Naive thymus-derived CD8-positive, alpha-beta T cell (primary cell): ENCODE data around the gene SPRY4. TPM values are rescaled to one million over a fixed set of nuclear protein-coding genes. Genes with fewer than 3 reads are reported as not detected.
A peak's percentile ranks its signal among the peaks of the same experiment; 100 is the strongest.
"Not testable (repeated sequence)": the region's sequence is repeated elsewhere in the genome, so short reads cannot be mapped to it uniquely, and the experiment has no call there.

Experiments
- ATAC-seq, 2 donors: fragments of 150-1000 bp; cut with Tn5 transposase in 1 of 2; sonication (Bioruptor Pico), chemical (Tn5 transposase) in 1 of 2; 1 replicate in 1 of 2; 2 replicates in 1 of 2; pipeline ENCODE4 v1.10.0; 2021; ENCODE audit warnings: mild to moderate bottlenecking in 2 of 2, moderate library complexity in 2 of 2
- POLR2A ChIA-PET: fragments of 350-600 bp; sonication (Branson Sonifier 250); formaldehyde crosslinking; loops from one replicate; lab custom pipeline; 2021; ENCODE audit warnings: antibody characterized with exemption; lab: Charles Lee
- DNase-seq, 10 donors: peaks; one replicate each; pipeline versions ENCODE4 v3.0.0 to v3.0.0-alpha.2; 2020 to 2022
- H3K27ac Mint-ChIP-seq, 10 donors: one replicate each; pipeline ENCODE4 v1.8.0; 2020 to 2022; ENCODE audit warnings: mild to moderate bottlenecking in 10 of 10, mixed read lengths in 10 of 10, moderate library complexity in 4 of 10, inconsistent platforms in 1 of 10
- H3K27me3 Mint-ChIP-seq, 5 donors: one replicate each; pipeline ENCODE4 v1.8.0; 2021 to 2022; ENCODE audit warnings: mixed read lengths in 5 of 5
- H3K36me3 Mint-ChIP-seq, 3 donors: one replicate each; pipeline ENCODE4 v1.8.0; 2020 to 2022; ENCODE audit warnings: mixed read lengths in 3 of 3, mild to moderate bottlenecking in 2 of 3, inconsistent platforms in 1 of 3
- H3K4me1 Mint-ChIP-seq, 4 donors: one replicate each; pipeline ENCODE4 v1.8.0; 2021 to 2022; ENCODE audit warnings: mixed read lengths in 4 of 4
- H3K4me3 Mint-ChIP-seq, 10 donors: one replicate each; pipeline ENCODE4 v1.8.0; 2020 to 2022; ENCODE audit warnings: mild to moderate bottlenecking in 10 of 10, mixed read lengths in 10 of 10, moderate library complexity in 6 of 10, inconsistent platforms in 1 of 10
- H3K9me3 Mint-ChIP-seq, 9 donors: one replicate each; pipeline ENCODE4 v1.8.0; 2020 to 2022; ENCODE audit warnings: mixed read lengths in 9 of 9, mild to moderate bottlenecking in 3 of 9, inconsistent platforms in 1 of 9, moderate library complexity in 1 of 9
- polyA plus RNA-seq, 3 donors: library from polyadenylated mRNA; unstranded; fragments of 300-500 nt; fragmentation: Illumina TruSeq; gene quantifications; one replicate each; pipeline ENCODE4 v1.2.3, GENCODE V29; 2021
- total RNA-seq, 8 experiments: library from RNA in 2 of 8; stranded (reverse) in 2 of 8; gene quantifications; one replicate each; pipeline ENCODE4 v1.2.3 and lab custom pipeline; 2021 to 2026

The SPRY4 gene
- total and polyA plus RNA-seq, 5 experiments from 2014 or later = not detected

DNA sequence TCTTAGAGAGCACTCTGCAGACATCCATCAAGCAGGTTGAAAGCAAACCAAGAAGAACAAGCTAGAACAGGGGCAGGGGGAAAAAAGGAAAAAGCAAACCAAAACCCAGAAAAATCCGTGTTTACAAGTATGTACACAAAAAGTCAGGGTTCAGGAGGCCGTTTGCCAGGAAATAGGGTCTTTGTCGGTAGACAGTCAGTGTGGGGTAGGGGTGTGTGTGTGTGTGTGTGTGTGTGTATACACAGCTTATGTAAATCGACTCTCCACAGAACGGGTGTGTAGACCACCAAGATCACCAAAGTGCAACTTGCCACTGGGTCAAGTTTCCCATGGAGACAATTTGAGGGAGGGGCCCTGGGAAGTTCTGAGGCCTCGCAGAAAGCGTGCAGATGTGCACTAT is 13.1 kb downstream of the SPRY4 start:
- Mint-ChIP-seq H3K36me3 (no peaks in the 10 kb centered on the region), H3K4me3 (no peak overlapping the region), H3K27me3 (peaks cover 0 to 17% (median 3%) of the 10 kb centered on the region in 5 donors), H3K4me1 (peaks cover 3 to 26% (median 15%) of the 10 kb centered on the region in 4 donors), H3K27ac (peak overlapping the region in 2 of 10 donors; percentile 29 to 40), H3K9me3 (no peaks in the 10 kb centered on the region)
- no peak for DNase-seq
- no peak for ATAC-seq
- POLR2A ChIA-PET = no interaction called here

DNA sequence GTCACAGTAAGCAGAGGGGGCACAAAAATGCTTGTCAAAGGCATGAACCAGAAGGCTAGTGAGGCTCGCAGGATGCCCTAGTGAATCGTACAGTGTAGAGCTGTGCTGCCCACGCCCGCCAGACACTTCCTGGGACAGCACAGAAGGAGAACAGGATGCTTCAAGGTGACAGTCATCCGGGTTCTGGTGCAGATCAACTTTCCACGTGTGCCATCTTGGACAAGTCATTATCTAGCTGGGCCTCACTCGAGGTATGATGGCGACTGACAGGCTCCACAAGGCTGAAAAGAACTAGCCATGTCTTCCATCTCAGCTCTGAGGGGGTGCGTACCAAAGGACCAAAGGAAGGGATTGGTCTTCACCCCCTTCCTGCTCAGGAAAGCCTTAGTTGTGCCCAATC is 14.0 kb downstream of the SPRY4 start:
- Mint-ChIP-seq H3K36me3 (no peaks in the 10 kb centered on the region), H3K27ac (no peak overlapping the region), H3K9me3 (no peaks in the 10 kb centered on the region), H3K27me3 (peaks cover 0 to 17% (median 2%) of the 10 kb centered on the region in 5 donors), H3K4me3 (no peak overlapping the region), H3K4me1 (peaks cover 3 to 17% (median 6%) of the 10 kb centered on the region in 4 donors)
- no peak for ATAC-seq
- no peak for DNase-seq
- POLR2A ChIA-PET = no interaction called here

DNA sequence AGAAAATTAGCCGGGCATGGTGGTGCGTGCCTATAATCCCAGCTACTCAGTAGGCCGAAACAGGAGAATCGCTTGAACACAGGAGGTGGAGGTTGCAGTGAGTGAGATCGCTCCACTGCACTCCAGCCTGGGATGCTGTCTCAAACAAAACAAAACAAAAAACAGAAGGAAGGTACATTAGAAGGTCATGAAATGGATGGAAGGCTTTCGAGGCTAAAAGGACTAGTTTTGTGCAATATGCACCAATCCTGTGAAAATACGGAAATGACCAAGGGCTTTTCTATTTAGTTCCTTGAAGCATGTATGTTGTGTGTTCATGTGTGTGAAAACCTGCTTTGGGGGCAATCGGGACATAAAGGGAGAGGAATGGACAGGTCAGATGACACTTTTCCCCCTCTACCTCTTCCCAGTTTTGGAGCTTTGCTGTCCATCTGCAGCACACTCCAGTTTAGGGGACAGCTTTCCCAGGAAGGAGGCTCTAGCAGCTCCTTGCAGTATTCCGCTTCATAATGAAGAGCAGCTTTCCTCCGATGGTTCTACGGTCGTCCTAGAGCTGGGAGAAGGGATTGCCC is 15.0 kb downstream of the SPRY4 start:
- no peak for DNase-seq
- Mint-ChIP-seq H3K27ac (no peak overlapping the region), H3K4me3 (no peak overlapping the region), H3K27me3 (peaks cover 0 to 17% (median 3%) of the 10 kb centered on the region in 5 donors), H3K9me3 (no peaks in the 10 kb centered on the region), H3K36me3 (no peaks in the 10 kb centered on the region), H3K4me1 (peaks cover 0 to 9% (median 2%) of the 10 kb centered on the region in 4 donors)
- no peak for ATAC-seq
- POLR2A ChIA-PET = interaction anchor here (0.9 kb wide), 1 partner anchor 13 kb away, joined by 3 read pairs; no protein-coding TSS in a partner anchor

- ATAC-seq (no peak), DNase-seq (no peak)
- POLR2A ChIA-PET = no interaction called here
- Mint-ChIP-seq H3K36me3 (no peaks in the 10 kb centered on the region), H3K27ac (no peak overlapping the region), H3K4me3 (no peak overlapping the region), H3K27me3 (peaks cover 0 to 6% (median 0%) of the 10 kb centered on the region in 5 donors), H3K9me3 (no peaks in the 10 kb centered on the region), H3K4me1 (peaks cover 0 to 2% (median under 1%) of the 10 kb centered on the region in 4 donors)
Measured at GRCh38 chr5:142308358-142308757, 16.5 kb downstream of the SPRY4 start.

DNA sequence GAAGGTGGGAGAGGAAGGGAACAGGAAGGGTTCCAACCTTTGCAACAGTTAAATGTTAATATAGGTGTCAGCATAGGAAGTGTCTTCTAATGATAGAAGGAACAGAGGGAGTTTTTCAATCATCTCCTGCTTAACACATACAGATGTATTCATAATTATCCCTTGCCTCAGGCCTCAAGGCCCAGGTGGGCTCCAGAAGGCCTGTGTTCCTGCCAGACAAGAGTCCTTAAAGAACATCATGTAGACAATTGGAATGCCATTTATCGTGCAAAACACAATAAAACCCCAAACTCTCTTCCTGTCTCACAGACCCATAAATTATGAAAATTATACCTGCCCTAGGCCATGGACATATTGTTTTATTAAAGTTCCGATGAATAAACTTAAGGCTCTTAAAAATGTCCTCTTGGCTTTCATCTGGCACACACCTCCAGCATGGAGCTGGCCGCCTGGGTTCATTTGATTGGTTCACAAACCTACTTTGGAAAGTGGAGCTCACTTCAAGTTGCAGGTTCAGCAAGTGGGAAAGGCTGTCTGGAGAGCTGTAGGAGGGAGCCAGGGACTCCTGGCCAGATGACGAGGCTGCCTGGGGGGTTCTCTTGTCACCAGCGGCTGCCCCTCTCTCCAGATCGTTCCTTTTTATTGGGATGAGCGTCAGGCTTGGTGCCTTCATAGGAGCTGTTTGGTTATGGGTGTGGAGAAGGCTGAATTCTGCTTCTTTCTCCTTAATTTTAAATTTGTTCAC is 17.5 kb downstream of the SPRY4 start:
- Mint-ChIP-seq H3K4me3 (no peak overlapping the region), H3K36me3 (no peaks in the 10 kb centered on the region), H3K27ac (no peak overlapping the region), H3K4me1 (peaks cover 0 to 2% (median 0%) of the 10 kb centered on the region in 4 donors), H3K9me3 (no peaks in the 10 kb centered on the region), H3K27me3 (peaks cover 0 to 3% (median 0%) of the 10 kb centered on the region in 5 donors)
- POLR2A ChIA-PET = no interaction called here
- no peak for ATAC-seq
- no peak for DNase-seq

DNA sequence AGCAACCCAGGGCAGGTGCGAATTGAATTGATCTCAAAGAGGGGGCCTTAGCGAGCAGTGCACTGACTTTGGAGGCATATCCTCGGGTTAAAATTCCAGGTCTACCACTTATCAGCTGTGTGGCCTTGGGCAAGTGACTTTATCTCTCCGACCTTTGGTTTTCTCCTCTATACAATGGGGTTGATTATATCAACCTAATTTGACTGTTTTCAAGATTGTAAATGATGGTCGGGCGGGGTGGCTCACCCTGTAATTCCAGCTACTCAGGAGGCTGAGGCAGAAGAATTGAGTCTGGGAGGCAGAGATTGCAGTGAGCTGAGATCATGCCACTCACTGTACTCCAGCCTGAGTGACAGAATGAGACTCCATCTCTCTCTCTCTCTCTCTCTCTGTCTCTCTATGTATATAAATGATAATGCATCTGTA is 18.7 kb downstream of the SPRY4 start:
- no peak for DNase-seq
- ATAC-seq = no peak
- POLR2A ChIA-PET = no interaction called here
- Mint-ChIP-seq H3K27ac (no peak overlapping the region), H3K27me3 (peaks cover 0 to 3% (median 0%) of the 10 kb centered on the region in 5 donors), H3K4me1 (peaks cover 0 to 7% (median 6%) of the 10 kb centered on the region in 4 donors), H3K9me3 (no peaks in the 10 kb centered on the region), H3K36me3 (no peaks in the 10 kb centered on the region), H3K4me3 (no peak overlapping the region)

DNA sequence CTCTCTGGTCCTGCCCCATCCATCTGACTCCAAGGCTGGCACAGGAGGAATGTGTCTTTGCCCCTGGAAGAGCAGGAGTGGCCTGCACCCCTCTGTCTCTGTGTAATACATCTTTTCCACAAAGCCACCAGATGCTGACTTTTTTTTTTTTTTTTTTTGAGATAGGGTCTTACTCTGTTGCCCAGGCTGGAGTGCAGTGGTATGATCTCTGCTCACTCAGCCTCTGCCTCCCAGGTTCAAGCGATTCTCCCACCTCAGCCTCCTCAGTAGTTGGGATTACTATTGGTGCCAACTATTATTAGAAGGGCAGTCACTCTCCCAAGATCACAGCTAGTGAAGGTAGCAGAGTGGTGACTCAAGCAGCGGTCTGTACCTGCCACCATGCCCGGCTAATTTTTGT is 19.6 kb downstream of the SPRY4 start:
- H3K9me3 Mint-ChIP-seq = no peaks in the 10 kb centered on the region
- POLR2A ChIA-PET = interaction anchor here (0.5 kb wide), 1 partner anchor 390 kb away, joined by 3 read pairs; no protein-coding TSS in a partner anchor
- no peaks in the 10 kb centered on the region for H3K36me3 Mint-ChIP-seq
- no peak overlapping the region for H3K4me3 Mint-ChIP-seq
- no peak for DNase-seq
- H3K27ac Mint-ChIP-seq = no peak overlapping the region
- no peak for ATAC-seq
- peaks cover 0 to 7% (median 6%) of the 10 kb centered on the region in 4 donors for H3K4me1 Mint-ChIP-seq
- peaks cover 0 to 3% (median 0%) of the 10 kb centered on the region in 5 donors for H3K27me3 Mint-ChIP-seq

DNA sequence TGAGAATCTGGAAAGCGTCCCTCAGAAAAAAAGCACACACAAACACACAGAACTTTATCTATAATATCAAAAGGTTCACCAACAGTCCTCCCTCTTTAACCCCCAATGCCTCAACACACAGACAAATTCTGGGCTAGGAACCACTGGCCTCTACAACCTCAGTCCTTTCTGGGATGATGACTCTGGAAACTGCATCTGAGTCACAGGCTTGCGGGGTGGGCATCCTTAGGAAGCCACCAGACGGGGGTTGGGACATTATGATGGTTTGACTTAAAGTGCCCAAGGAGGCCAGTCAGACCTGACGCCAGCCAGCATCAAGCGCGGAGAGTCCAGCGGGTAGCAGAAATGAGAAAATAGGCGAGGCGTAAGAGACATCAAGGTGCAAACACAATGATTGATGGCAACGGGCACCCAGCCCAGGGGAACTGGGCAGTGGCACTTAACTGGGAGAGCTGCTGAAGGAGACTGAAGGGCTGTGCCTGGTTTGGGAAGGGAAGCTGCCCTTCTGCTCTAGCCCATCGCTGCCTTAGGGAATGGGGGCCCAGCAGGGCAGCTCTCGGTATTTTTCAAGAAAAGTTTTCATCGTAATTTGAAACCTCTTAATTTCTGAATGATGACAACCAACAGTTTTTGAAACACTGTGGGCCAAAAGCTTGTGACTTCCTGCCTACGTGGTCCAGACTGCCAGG is 20.7 kb downstream of the SPRY4 start:
- POLR2A ChIA-PET = no interaction called here
- Mint-ChIP-seq H3K4me1 (peaks cover 0 to 7% (median 6%) of the 10 kb centered on the region in 4 donors), H3K27me3 (peaks cover 0 to 3% (median 0%) of the 10 kb centered on the region in 5 donors), H3K36me3 (no peaks in the 10 kb centered on the region), H3K4me3 (no peak overlapping the region), H3K9me3 (no peaks in the 10 kb centered on the region), H3K27ac (no peak overlapping the region)
- no peak for DNase-seq
- no peak for ATAC-seq

- no peak overlapping the region for H3K27ac Mint-ChIP-seq
- POLR2A ChIA-PET = no interaction called here
Measured at GRCh38 chr5:142303565-142303964, 21.3 kb downstream of the SPRY4 start.

DNA sequence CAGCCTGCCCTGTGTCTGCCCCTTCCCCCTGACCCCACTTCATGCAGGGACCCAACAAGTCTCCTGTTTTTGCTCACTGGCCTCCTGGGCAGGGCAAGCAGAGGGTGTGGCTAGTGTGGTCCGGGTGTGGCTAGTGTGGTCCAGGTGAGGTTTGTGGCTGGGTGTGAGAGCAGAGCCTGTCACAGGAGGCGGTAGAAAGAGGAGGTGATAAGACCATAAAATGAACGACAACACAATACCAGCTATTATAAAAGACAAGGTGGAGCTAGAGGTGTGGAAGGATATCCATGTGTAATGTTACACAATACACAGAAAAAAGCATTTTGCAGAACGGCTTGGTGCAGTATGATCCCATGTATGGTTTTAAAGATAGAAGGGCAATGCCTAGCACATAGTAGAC is 23.3 kb downstream of the SPRY4 start:
- Mint-ChIP-seq H3K36me3 (no peaks in the 10 kb centered on the region), H3K27me3 (peaks cover 0 to 5% (median 1%) of the 10 kb centered on the region in 5 donors), H3K9me3 (no peaks in the 10 kb centered on the region), H3K27ac (no peak overlapping the region), H3K4me3 (no peak overlapping the region), H3K4me1 (peaks cover 0 to 7% (median 6%) of the 10 kb centered on the region in 4 donors)
- no peak for ATAC-seq
- DNase-seq = no peak
- POLR2A ChIA-PET = no interaction called here

More at GRCh38 chr5:142303565-142303964, 21.3 kb downstream of the SPRY4 start:
- H3K9me3 Mint-ChIP-seq = no peaks in the 10 kb centered on the region
- H3K4me3 Mint-ChIP-seq = no peak overlapping the region
- DNase-seq = no peak
- peaks cover 0 to 3% (median 0%) of the 10 kb centered on the region in 5 donors for H3K27me3 Mint-ChIP-seq
- no peaks in the 10 kb centered on the region for H3K36me3 Mint-ChIP-seq
- ATAC-seq = no peak
- H3K4me1 Mint-ChIP-seq = peaks cover 0 to 7% (median 6%) of the 10 kb centered on the region in 4 donors

DNA sequence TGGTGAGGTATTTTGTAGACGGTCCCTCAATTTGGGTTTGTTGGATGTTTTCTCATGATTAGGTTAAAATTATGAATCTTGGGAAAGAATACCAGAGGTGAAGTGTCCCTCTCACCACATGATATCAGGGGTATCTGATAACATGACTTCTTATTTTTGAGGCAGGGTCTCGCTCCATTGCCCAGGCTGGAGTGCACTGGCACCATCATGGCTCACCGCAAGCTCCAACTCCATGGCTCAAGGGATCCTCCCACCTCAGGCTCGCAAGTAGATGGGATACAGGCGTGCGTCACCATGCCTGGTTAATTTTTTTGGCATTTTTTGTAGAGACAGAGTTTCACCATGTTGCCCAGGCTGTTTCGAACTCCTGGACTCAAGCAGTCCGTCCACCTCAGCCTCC is 24.1 kb downstream of the SPRY4 start:
- Mint-ChIP-seq H3K4me1 (peaks cover 0 to 7% (median 5%) of the 10 kb centered on the region in 4 donors), H3K4me3 (no peak overlapping the region)
- ATAC-seq = no peak

GRCh38 chr5:142298789-142299188 is 26.0 kb downstream of the SPRY4 start:
- ATAC-seq (no peak), DNase-seq (no peak)
- Mint-ChIP-seq H3K4me1 (peaks cover 0 to 7% (median 5%) of the 10 kb centered on the region in 4 donors), H3K36me3 (no peaks in the 10 kb centered on the region), H3K4me3 (no peak overlapping the region), H3K27ac (no peak overlapping the region), H3K27me3 (peaks cover 0 to 14% (median 2%) of the 10 kb centered on the region in 5 donors), H3K9me3 (no peaks in the 10 kb centered on the region)
- POLR2A ChIA-PET = no interaction called here

More for the DNA sequence above, 24.1 kb downstream of the SPRY4 start:
- Mint-ChIP-seq H3K27ac (peak overlapping the region in 1 of 10 donors; percentile 22), H3K9me3 (no peaks in the 10 kb centered on the region), H3K36me3 (no peaks in the 10 kb centered on the region), H3K27me3 (peaks cover 0 to 12% (median 2%) of the 10 kb centered on the region in 5 donors)
- no peak for DNase-seq
- POLR2A ChIA-PET = no interaction called here

DNA sequence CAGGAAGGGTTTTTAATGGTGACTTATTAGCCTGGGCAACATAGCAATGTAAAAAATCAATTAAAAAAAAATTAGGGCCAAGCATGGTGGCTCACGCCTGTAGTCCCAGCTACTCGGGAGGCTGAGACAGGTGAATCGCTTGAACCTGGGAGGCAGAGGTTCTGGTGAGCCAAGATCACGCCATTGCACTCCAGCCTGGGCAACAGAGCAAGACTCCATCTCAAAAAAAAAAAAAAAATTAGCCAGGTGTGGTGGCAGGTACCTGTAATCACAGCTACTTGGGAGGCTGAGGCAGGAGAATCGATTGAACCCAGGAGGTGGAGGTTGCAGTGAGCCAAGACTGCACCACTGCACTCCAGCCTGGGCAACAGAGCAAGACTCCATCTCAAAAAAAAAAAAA is 27.0 kb downstream of the SPRY4 start:
- not testable (repeated sequence) for H3K27ac Mint-ChIP-seq, H3K4me1 Mint-ChIP-seq

More for the DNA sequence above, 27.0 kb downstream of the SPRY4 start:
- H3K9me3 Mint-ChIP-seq, ATAC-seq, H3K4me3 Mint-ChIP-seq, DNase-seq, H3K36me3 Mint-ChIP-seq, POLR2A ChIA-PET: not testable (repeated sequence)
- peaks cover 0 to 14% (median 4%) of the 10 kb centered on the region in 5 donors for H3K27me3 Mint-ChIP-seq
